Activated CD4-positive, alpha-beta T cell treated with anti-CD3 and anti-CD28 coated beads, Interleukin-2, amount 50 U/mL, for 1 hour (primary cell): ENCODE measurements around the gene NSUN7.

ENCODE experiments used
- DNase-seq: peaks from one replicate; pipeline ENCODE4 v3.0.0-alpha.2; 2020

NSUN7 gene

DNA sequence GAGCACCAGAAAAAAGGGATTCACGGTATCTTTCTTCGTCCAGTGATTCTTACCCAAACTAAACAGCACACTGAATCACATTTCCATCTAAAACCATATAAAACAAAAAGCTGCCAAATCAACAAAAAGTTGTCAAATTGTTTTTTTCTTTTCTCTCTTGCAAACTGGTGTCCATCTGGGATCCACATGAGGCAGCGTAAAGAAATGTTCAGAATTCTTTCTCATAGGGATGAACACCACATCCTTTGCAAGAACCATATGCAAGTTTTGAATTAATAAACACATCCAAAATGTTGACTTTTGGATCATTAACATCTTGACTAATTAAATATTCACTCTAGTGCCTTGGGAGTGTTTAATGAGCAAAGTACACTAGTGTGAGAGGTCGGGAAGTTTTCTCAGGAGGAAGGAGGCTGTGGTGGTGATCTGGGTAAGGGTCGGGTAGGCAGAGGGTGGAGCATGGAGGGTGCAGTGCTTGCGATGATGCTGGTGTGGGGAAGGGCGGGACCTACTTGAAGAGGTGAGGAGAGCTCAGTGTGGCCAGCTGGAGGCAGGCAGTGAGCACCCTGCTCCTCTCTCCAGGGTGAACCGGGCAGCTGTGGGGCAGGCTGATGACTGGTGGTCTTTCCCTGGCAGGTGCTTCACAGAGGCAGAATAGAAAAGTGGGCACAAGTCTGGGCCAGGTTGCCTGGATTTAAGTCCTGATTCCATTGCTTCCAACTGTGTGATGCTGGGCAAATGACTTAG lies 72.8 kb downstream of the NSUN7 start:
- DNase-seq, result no peak

DNA sequence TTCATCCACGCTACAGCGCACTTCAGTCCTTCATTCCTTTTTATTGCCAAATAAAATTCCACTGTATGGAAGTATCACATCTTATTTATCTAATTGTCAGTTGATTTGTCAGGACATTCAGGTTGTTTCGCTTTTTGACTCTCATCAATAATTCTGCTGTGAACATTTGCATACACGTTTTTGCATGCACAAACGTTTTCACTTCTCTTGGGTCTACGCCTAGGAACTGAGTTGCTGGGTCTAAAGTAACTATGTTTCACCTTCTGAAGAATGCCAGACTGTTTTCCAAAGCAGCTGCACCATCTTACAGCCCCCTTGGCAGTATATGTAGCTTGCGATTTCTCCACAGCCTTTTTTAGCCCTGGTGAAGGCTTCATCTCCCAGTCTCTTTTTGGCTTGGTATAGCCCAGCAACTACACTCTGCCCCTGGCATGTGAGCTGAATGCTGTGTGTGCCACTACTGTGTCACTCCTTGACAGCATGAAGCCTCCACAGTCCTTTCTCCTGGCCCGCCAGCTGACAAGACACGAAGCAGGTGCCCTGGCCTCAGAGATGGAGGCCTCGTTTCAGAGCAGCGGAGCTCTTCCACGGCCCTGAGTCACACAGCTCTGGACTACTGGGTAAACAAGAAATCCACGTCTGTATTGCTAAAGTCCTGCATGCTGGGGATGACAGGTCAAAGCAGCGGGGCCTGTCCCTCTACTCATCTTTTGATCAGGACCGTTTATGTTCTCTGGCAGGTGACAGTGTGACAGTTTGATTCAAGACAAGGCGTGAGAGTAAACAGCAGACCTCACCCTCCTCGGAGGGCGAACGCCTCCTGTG lies 75.5 kb downstream of the NSUN7 start:
- DNase-seq, result no peak

DNA sequence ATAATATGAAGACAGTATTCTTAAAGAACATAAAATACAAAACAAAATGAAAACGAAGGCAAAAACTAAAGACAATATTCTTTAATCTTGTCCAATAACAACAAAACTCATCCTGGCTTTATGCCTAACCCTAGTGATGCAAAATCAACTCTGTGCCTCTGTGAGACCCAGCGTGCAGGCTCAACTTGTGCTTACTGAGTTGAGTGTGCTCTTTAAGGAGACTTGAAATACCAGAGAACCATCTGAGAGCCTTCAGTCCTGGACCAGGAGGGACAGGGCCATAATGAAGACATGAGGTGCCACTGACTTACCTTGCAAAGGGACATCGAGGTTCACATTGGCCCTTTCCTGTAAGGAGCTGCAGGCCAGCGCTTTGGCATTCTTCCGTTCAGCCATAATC lies 77.1 kb downstream of the NSUN7 start:
- DNase-seq, result no peak

DNA sequence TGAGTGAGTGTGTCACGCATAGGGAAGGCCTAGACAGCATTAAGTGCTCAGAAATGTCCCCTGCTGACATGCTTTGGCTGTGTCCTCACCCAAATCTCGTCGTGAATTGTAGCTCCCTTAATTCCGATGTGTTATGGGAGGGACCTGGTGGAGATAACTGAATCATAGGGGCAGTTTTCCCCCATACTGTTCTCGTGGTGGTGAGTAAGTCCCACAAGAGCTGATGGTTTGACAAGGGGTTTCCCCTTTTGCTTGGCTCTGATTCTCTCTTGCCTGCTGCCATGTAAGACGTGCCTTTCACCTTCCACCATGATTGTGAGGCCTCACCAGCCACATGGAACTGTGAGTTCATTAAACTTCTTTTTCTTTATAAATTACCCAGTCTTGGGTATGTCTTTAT lies 78.0 kb downstream of the NSUN7 start:
- no peak for DNase-seq

DNA sequence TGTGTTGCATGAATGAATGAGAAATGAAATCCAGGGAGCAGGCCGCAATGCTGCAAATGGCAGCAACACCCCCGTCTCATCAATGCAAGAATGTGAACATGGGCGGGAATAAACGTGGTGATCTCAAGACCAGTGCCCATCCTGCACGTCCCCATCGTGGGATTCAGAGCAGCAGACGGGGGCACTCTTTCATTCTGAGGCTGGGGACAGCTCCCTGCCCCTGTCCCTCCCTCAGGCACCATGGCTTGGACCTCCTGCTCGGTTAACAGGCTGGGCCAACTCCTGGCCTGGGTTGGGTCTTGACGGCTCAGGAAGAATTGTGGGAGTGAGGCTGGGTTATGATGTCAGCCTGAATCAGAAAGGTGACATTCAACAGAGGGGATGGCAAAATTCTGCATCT lies 78.9 kb downstream of the NSUN7 start:
- DNase-seq, result no peak

DNA sequence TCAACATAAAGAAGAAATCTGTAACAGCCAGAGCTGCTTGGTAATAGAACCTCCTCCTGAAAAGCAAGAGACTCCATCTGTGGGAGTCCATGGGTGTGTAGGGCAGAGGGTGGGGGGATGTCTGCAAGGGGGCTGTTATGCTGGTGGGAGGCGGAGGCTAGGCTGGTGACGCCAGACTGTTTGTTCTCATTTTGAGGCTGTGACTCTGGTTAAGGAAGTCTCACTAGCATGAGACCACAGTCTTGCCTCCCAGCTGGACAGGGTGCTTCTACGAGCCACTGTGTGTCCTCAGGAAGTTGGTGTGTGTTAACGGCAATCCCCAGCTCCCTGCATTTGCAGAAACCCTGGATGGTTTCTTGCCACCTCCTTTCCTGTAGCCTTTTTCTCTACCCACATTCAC lies 79.8 kb downstream of the NSUN7 start:
- DNase-seq, result no peak

DNA sequence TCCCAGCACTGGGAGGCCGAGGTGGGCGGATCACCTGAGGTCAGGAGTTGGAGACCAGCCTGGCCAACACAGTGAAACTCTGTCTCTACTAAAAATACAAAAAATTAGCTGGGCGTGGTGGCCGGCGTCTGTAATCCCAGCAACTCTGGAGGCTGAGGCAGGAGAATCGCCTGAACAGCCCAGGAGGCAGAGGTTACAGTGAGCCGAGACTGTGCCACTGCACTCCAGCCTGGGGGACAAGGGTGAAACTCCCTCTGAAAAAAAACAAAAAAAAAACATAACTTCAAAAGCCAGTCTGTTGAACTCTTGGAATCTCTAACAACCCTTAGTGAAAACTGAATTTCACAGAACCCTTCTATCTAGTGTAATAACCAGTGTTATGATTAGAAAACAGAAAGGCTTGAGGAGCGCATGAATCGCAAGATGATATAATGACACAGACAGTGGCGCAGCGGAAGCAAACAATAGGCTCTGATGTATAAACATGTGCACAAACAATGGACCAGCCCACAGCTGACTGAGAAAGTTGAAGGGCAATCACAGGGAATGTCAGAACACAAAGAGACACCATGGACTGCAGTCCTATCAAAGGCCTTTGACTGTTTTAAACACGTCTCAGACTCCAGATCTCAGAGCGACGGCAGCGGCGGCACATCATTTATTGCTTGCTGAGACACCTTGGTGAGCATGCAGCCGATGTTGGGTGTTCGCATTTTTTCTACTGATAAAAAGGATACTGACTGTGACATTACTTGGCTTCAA lies 81.6 kb downstream of the NSUN7 start:
- DNase-seq, result no peak

DNA sequence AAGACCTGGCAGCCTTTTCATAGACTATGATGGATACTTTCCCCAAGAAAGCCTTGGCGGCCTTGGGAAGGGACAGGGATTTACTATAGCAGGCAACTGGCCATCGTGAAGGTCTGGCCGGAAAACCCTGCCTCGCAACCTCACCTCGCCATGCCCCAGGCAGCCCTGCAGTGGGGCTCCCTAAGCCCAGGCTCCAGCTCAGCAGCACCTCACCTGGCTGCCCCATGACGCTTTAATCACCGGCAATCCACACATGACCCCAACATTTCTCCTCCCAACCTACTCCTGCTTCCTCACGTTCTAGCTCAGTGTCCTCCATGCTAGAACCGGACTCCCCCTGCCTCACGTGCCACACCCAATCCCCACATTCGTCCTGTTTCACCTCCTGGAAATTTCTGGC lies 82.4 kb downstream of the NSUN7 start:
- DNase-seq, result no peak

DNA sequence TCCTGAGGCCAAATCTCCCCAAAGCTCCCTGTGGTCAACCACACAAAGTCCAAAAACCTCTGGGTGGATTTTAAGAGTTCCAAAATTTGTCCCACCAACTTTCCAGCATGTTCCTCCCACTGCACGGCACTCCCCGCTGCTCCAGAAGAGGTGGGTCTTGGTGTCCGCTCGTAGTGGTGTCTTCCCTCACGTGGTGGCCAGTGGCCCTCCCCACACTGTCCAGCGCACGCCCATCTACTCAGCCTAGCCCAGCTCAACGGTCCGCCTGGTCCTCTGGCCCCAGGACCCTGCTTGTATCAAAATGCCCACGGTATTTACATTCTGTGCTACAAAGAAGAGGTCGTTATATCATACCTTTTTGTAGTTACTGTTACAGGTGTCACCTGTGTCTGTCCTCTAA lies 83.5 kb downstream of the NSUN7 start:
- no peak for DNase-seq

DNA sequence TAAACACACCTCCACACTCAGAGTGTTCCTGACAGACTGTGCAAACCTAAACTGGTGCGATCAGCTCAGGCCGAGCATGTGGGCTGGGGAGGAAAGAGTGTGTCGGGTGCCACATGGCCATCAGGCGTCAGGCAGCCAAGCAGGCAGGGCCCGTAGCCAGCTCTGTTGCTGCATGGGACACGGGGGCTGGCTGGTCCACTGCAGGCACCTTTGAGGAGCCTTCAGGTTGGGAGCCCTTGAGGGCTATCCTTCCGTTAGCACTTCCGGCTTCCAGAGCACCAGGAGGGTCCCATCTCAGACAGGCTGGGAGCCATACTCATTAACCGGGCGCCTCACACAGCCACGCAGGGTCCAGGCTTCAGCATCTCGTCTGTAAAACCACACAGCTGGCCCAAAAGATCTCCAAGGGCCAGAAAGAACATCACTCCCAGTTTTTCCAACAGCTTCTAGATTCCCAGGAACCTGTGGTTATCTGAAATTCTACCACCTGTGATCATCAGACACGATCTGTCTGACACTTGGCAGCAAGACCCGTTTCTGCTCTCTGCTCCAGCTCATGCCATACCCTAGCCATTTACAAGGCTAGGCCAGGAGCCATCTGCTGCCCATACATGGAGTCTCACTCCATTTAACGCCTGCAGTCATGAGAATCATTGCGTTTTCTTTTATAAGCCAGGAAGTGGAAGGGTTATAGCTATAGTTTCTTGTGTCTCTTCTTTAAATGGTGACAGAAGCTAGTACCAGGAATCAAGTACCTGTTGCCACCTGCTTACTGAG lies 87.5 kb downstream of the NSUN7 start:
- DNase-seq, result no peak

DNA sequence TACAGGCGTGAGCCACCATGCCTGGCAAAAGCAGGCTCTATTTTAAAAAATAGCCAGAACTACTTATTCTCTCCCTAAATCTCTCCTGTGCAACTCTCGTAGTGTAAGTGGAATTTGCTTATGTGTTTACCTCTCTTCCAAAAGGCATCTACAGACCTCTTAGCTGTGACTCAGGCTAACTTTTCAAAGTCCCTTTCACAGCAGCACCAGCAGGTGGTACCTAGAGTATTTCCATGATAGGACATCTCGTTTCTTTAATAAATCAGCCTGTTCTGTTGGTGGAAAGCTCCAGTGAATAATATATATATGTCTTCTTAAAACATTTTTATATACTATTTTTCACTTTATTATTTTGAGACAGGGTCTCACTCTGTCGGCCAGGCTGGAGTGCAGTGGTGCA lies 89.0 kb downstream of the NSUN7 start:
- DNase-seq, result no peak

DNA sequence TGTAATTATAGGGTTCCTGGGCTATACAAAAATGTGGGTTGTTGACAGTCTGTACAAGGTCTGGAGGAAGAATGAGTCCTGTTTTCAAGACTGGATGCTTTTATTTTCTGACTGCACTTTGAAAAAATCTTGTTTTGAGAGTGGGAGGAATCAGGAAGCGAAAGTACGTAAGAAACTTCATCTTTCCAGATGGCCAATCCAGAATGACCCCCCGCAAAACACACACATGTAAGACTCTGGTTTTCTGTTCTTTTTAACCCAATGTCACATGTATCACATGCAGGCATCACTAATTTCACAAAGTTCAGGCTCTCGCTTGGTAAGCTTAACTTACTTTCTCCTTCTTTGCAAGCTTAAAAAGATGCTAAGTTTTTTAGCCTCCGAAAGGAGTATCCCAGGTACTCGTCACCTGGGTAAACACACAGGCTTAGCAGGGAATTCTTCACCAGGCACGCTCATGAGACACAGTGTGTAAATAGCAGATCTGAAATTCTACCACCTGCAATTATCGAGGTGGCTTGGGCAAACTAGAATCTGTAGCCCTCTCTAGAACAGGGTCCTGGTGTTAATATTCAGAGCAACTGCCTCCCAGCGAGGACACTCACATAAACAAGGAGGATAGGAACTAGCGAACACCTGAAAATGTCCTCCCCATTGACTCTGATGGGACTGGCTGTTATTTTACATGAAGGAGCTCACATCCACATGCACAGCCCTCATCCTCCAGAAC lies 90.7 kb downstream of the NSUN7 start:
- no peak for DNase-seq

DNA sequence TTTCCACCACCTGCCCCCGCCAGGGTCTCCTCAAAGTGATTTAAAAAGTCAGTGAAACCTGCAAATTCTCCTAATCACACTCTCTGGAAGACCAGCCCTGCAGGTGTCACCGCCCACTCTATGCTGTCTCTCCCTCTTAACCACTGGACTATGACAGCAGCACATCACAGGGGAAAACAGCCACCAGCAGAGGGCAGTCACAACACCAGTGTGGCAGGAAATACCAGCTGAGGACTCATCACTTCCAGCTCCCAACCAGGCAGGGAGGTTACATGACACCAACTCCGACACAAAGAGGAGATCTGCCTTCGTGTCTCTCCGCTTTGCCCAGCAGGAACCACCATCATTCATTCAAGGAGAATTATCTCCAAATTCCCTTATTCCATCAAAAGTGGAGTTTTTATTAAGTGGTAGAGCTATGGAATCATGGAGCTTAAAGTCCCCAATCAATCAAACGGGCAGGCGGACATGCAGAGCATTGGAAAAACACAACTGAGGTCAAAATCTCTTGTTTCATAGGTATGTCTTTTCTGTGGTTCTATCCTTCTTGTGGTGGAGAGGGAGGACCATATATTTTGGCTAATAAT lies 91.3 kb downstream of the NSUN7 start:
- DNase-seq, result peak; percentile 65

DNA sequence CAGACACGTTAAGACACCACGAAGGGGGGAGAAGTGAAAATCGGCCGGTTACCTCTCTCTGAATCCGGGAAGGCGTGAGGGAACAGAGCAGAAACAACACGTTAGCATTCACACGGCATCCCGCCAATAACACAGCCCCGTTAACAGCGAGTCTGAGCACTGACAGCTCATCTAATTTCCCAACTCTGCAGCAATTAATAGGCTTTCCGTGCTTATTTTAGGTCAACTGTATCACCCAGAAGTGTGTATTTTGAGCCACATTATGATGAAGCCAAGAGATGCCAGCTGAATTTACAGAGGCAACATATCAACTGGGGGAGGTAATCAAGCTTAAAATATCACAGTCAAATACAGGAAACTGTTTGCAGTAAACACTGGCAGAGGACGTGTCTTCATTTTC lies 92.6 kb downstream of the NSUN7 start:
- no peak for DNase-seq

DNA sequence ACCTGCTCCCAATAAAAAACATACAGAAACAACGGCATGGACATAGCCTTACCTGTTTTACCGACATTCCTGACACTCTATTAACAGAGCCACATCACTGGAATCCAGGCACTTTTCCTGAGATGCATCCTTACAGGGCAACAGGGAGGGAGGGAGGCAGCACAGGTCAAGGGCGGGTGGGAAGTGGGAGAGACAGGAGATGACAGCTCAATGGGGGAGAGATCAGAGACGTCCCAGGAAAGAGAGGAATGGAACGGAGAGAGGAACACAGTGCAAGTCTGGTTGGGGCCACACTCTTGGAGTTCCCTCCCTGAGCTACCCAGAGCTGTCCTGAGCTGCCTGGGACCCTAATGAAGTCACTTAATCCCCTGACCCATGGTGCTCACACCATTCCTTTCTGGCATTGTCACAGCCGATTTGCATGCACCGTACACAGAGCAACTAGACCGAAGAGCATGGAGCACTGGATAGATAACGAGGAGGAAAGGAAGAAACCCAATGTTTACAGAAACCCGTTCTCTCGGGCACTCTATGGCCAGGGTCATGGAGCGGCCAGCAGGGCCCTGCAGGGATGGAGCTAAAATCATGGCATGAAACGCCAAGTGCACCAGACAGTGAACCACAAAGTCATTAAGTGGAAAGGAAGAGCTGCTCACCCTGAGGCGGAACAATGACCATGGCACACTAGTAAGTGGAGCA lies 93.1 kb downstream of the NSUN7 start:
- DNase-seq, result no peak

DNA sequence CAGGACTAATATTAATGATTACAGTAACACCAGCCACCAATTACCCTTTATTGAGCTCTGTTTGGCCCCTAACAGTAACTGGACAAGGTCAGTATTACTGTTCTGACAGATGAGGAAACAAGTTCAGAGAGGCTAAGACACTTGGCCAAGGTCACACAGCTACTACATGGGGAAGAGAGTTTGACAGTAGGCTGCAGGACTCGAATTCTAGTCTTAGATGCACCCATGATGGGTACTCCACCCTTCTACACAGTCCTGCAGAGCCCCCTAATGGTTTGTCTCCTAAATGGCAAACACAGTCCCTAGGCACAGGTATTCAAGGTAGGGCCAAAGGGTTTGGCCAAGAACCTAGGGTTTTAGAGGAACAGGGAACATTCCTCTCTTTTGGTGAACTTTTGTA lies 93.9 kb downstream of the NSUN7 start:
- DNase-seq, result peak; percentile 6

DNA sequence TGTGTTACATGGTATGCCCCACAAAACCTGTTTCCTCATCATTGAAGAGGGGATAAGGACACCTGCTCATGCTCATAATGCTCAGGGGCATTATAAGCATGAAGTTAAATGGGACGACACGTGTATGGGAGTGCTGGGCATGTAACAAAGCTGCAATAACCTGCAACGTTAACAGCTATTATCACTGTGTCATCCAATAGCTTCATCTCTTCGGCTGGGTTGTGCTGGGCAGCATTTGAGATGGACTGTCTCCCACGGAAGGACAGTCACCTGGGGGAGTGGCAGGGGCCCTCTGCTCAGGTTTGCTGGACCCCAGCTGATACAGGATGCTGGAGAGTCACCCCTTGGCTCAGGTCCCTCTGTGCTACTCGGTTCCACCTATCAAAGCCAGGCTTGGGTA lies 94.5 kb downstream of the NSUN7 start:
- no peak for DNase-seq

DNA sequence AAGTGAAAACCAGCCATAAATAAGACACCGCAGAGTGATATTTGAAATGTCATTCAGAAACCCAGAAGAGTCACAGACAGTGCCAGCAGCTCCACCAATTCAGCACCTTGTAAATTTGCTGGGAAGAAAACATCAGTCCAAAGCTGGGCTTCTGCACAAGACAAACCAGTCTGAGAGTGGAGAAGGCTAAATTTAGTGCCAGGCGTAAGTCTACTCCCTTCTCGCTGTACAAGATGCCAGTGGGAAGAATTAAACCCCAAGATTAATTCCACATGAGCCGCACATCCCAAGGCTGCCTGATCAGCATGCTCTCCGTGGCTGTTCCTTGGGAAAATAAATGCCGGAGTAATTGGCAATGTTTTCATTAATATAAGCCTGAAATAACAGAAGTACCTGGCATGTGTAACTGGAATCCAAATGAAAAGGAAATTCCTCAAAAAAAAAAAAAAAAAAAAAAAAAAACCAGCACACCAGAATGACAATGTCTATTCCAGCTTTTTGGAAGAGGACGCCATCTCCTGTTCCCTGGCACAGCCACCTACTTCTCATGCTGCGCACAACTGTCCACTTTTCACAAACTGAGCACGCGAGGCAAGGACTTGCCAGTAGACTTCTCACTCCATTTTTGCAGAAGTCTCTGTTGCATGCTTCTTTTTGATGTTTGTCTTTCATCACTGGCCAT lies 95.5 kb downstream of the NSUN7 start:
- no peak for DNase-seq

DNA sequence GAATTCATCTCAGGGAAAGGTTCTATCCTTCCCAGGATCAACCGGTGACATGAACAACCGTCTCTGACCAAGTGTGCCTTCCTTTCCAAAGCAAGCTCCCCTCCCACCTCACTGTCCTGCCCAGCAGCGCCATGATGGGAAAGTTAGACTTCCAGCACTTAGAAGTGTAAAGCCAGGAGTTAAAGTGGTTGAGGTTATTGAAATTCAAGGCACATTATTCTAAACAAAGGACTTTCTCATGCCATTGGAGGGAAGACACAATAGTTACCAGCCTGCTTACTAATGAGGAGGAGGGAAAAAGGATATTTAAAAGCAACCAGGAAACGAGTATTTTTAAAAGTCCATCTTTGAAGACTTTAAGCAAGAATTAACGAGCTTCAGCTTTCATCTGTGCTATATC lies 96.8 kb downstream of the NSUN7 start:
- no peak for DNase-seq

DNA sequence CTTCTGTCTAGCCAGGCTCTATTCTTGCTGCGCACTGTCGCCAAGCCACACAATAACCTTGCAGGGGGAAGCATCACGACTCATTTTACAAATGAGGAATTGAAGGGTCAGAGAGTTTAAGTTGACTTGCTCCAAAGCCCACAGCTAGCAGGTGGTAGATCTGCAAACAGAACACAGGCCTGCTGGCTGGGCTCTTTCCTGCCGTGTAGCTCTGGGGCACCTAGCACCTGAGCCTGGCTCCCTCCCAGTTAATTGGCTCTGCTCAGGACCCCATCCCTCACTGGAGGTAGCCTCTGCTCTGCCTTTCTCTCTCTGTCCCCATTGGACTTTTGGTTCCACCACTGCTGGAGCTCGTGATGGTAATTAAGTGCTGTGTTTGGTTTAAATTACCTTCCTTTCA lies 98.5 kb downstream of the NSUN7 start:
- no peak for DNase-seq

DNA sequence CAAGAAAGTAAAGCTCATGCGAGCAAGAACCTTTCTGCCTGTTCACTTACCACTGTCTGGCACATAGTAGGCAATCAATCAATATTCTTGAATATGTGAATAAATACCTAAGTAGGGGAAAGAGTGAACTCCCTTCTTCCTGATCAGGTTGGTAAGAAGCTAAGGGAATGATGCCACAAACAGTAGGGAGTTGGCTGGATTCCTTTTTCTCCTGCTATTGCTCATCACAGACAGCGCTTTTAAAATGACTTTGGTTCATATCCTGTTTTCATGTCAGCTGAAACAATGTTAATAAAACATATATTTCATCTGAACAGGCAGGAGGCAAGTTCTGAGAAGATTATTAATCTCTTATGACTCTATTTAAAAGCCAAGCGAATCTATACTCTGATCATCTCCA lies 99.2 kb downstream of the NSUN7 start:
- no peak for DNase-seq
